ENCODE data around the gene GABRB2. TPM values are rescaled to one million over a fixed set of nuclear protein-coding genes. Genes with fewer than 3 reads are reported as not detected.

GABRB2 gene
- total RNA-seq, 1 experiment from 2014 or later: not detected

DNA sequence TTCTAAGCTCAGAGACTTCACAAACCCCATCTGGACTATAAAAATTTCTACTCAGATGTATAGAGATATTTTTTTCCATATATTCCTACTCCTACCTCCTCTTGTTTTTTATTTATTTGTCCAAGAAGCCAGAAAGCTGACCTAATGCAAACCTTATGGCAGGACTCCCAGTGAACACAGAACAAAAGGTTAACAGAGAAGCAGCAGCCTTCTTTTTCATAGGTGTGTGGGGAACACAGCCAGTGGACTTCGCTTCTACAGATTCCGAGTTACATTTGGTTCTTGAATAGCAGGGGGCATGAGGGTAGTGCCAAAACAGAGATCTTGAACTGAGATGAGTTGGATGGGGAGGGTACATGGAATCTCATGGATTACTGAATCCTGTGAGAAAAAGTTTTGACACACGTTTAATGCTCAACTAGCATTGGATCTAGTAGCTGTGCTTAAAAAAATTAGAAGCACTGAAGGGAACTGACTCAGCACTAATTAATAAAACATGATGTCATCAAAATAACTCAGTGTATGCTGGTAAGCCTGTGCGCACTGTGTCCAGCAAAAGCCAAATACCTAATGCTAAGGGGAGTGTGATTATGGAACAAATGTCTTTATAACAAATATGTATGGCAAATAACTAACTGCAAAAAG is 240.1 kb downstream of the GABRB2 start:
- Histone ChIP-seq H3K79me2 (ENCODE audit: insufficient read depth, low read length) (no peaks in the 10 kb centered on the region), H3K4me1 (ENCODE audit: control insufficient read depth in 1 of 2, insufficient read depth in 2 of 2, low read length in 2 of 2) (no peaks in the 10 kb centered on the region), H3K9me3 (ENCODE audit: control insufficient read depth in 1 of 2, insufficient read depth in 1 of 2, low read depth in 1 of 2, low read length in 2 of 2) (peaks cover 0 to 4% of the 10 kb centered on the region in 2 experiments; a peak in 2 of 4 replicates), H2AFZ (ENCODE audit: low read depth, low read length, poor library complexity, severe bottlenecking) (no peak overlapping the region), H3K27ac (ENCODE audit: low read depth, low read length) (no peak overlapping the region), H3K36me3 (ENCODE audit: control insufficient read depth in 1 of 2, insufficient read depth in 2 of 2, low read length in 2 of 2) (no peaks in the 10 kb centered on the region), H3K4me3 (replicated peaks in 1 of 2; ENCODE audit: low read depth in 1 of 2, low read length in 2 of 2) (no peak overlapping the region), H4K20me1 (ENCODE audit: insufficient read depth) (no peaks in the 10 kb centered on the region), H3K9me2 (ENCODE audit: insufficient read depth) (no peaks in the 10 kb centered on the region), H3K4me2 (ENCODE audit: low read length) (no peak overlapping the region), H3K27me3 (ENCODE audit: insufficient read depth, low read length) (no peaks in the 10 kb centered on the region), H3K9ac (ENCODE audit: low read length) (no peak overlapping the region)
- no TSS peak for BruUV-seq (replicated peaks)
- ChIA-PET POLR2A (no interaction called here), CTCF (no interaction called here), RAD21 (ENCODE audit: low non-redundant PET in 1 of 2, low total read pairs in 2 of 2, uncharacterized antibody in 2 of 2, unreplicated experiment in 2 of 2) (no interaction called here)
- no peak for DNase-seq (ENCODE audit: low read depth, low spot score)
- intact Hi-C loops (cut with micrococcal nuclease): no loop called here
- TF ChIP-seq SIN3A (IDR thresholded peaks at IDR 0.05; ENCODE audit: low read depth) (no peak), YY1 (IDR thresholded peaks at IDR 0.05; ENCODE audit: extremely low read depth, insufficient replicate concordance, low read depth, low read length) (no peak), ELF1 (IDR thresholded peaks at IDR 0.05; ENCODE audit: borderline replicate concordance, low read depth) (no peak), SP1 (IDR thresholded peaks at IDR 0.05; ENCODE audit: low read depth) (no peak), FOSL1 (IDR thresholded peaks at IDR 0.05; ENCODE audit: low read depth) (no peak), JUND (IDR thresholded peaks at IDR 0.05) (no peak), TCF7L2 (IDR thresholded peaks at IDR 0.05; ENCODE audit: borderline replicate concordance, extremely low read depth, insufficient read depth, insufficient read length) (no peak), SRF (IDR thresholded peaks at IDR 0.05; ENCODE audit: low read depth) (no peak), ZNF274 (IDR thresholded peaks at IDR 0.05; ENCODE audit: low read depth, low read length) (no peak), CEBPB (IDR thresholded peaks at IDR 0.05; ENCODE audit: low read depth) (no peak), POLR2A (IDR thresholded peaks at IDR 0.05; ENCODE audit: borderline replicate concordance, extremely low read depth, insufficient read depth, insufficient read length) (no peak)
- TF ChIP-seq, protein P1, sequence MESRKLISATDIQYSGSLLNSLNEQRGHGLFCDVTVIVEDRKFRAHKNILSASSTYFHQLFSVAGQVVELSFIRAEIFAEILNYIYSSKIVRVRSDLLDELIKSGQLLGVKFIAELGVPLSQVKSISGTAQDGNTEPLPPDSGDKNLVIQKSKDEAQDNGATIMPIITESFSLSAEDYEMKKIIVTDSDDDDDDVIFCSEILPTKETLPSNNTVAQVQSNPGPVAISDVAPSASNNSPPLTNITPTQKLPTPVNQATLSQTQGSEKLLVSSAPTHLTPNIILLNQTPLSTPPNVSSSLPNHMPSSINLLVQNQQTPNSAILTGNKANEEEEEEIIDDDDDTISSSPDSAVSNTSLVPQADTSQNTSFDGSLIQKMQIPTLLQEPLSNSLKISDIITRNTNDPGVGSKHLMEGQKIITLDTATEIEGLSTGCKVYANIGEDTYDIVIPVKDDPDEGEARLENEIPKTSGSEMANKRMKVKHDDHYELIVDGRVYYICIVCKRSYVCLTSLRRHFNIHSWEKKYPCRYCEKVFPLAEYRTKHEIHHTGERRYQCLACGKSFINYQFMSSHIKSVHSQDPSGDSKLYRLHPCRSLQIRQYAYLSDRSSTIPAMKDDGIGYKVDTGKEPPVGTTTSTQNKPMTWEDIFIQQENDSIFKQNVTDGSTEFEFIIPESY (IDR thresholded peaks at IDR 0.05; ENCODE audit: extremely low read depth, insufficient replicate concordance, low read length): no peak
- TF ChIP-seq, protein P2, sequence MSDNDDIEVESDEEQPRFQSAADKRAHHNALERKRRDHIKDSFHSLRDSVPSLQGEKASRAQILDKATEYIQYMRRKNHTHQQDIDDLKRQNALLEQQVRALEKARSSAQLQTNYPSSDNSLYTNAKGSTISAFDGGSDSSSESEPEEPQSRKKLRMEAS (IDR thresholded peaks at IDR 0.05): no peak
- TF ChIP-seq, protein P3, sequence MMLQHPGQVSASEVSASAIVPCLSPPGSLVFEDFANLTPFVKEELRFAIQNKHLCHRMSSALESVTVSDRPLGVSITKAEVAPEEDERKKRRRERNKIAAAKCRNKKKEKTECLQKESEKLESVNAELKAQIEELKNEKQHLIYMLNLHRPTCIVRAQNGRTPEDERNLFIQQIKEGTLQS (IDR thresholded peaks at IDR 0.05): no peak
- TF ChIP-seq, protein P4, sequence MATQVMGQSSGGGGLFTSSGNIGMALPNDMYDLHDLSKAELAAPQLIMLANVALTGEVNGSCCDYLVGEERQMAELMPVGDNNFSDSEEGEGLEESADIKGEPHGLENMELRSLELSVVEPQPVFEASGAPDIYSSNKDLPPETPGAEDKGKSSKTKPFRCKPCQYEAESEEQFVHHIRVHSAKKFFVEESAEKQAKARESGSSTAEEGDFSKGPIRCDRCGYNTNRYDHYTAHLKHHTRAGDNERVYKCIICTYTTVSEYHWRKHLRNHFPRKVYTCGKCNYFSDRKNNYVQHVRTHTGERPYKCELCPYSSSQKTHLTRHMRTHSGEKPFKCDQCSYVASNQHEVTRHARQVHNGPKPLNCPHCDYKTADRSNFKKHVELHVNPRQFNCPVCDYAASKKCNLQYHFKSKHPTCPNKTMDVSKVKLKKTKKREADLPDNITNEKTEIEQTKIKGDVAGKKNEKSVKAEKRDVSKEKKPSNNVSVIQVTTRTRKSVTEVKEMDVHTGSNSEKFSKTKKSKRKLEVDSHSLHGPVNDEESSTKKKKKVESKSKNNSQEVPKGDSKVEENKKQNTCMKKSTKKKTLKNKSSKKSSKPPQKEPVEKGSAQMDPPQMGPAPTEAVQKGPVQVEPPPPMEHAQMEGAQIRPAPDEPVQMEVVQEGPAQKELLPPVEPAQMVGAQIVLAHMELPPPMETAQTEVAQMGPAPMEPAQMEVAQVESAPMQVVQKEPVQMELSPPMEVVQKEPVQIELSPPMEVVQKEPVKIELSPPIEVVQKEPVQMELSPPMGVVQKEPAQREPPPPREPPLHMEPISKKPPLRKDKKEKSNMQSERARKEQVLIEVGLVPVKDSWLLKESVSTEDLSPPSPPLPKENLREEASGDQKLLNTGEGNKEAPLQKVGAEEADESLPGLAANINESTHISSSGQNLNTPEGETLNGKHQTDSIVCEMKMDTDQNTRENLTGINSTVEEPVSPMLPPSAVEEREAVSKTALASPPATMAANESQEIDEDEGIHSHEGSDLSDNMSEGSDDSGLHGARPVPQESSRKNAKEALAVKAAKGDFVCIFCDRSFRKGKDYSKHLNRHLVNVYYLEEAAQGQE (IDR thresholded peaks at IDR 0.05; ENCODE audit: low read depth): no peak
- ATAC-seq: no peak
